Activated CD4-positive, alpha-beta T cell treated with anti-CD3 and anti-CD28 coated beads, Interleukin-2, Interleukin-4, amounts not matched to agents 100 ng/mL and 50 ng/mL, durations not matched to agents 16 hours and 8 hours (primary cell): Measurements from ENCODE around the gene IPMK.
"Not testable (repeated sequence)": the region's sequence is repeated elsewhere in the genome, so short reads cannot be mapped to it uniquely, and the experiment has no call there.

Experiments
- DNase-seq: peaks from one replicate; pipeline ENCODE4 v3.0.0-alpha.2; 2020; ENCODE audit warnings: low spot score

IPMK gene

DNA sequence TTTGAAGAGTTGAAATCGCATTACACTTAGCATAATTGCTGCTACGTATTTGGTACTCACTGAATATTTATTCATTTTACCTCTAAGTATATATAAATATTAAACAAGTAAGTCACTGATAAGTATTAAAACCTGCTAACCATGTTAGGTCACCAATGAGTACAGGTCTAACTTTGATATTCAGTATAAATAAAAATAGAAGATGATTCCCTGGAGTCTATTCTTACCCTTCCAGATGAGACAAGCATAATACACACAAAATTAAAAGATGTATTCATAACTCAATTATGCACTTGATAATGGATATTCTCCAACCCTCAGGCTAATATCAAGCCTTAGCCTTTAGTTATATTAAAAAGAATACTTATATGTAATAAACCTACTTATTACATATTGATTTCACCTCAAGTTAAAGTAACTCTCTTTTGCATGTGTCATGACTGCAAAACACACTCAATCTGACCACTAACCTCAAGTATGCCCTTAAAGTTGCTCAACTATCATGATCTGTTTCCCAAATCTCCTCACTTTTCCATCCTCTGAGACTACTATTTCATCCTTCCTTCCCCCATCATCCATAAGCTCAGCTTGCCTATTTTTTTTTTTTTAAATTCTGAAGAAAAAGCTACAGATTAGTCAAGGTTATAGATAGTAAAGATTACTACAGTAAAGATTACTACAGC is 46.8 kb downstream of the IPMK start:
- DNase-seq: no peak

- no peak for DNase-seq
Observed at GRCh38 chr10:58219875-58220274, 47.8 kb downstream of the IPMK start.

- no peak for DNase-seq
Observed at GRCh38 chr10:58217612-58218011, 50.1 kb downstream of the IPMK start.

DNA sequence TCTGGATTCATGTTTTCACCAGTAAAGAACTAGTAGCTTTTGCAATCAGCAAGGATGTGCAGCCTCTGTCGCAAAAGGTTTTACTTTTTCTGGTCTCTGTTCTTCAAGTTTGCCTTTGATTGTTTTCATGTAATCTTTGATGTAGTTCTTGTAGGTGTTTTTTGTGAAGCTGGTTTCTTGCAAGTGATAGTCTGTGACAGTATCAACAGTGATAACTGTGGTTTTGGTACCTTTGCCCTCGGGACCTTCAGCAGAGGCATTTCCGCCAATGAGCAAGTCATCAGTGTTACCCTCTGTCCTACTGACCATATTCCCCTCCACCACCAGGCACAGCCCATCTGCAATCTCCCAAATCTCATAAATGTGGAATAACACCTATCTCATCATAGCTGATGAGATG is 55.1 kb downstream of the IPMK start:
- no peak for DNase-seq

GRCh38 chr10:58210160-58210559 is 57.5 kb downstream of the IPMK start:
- no peak for DNase-seq

GRCh38 chr10:58209669-58210068 is 58.0 kb downstream of the IPMK start:
- DNase-seq: no peak

DNA sequence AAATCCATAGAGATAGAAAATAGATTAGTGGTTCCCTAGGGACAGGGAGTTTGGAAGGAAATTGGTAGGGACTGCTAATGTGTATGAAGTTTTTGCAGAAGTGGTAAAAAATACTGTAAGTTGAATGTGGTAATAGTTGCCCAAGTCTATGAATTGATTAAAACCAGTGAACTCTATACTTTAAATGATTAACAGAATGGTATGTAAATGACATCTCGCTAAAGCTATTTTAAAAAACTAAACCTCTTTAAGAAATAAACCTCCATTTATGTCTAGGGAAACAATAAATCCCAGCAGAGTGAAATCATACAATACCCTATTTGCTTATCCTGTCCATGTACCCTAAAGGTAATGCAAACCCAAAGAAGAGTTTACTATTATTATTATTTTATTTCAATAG is 61.4 kb downstream of the IPMK start:
- no peak for DNase-seq

- no peak for DNase-seq
Observed at GRCh38 chr10:58201704-58202103, 66.0 kb downstream of the IPMK start.

GRCh38 chr10:58189269-58189668 is 78.4 kb downstream of the IPMK start:
- DNase-seq: no peak

GRCh38 chr10:58184120-58184670 is 83.5 kb downstream of the IPMK start:
- no peak for DNase-seq

- DNase-seq: no peak
Observed at GRCh38 chr10:58180666-58181065, 87.0 kb downstream of the IPMK start.

- no peak for DNase-seq
Observed at GRCh38 chr10:58179238-58179637, 88.5 kb downstream of the IPMK start.

GRCh38 chr10:58178811-58179210 is 88.9 kb downstream of the IPMK start:
- DNase-seq: no peak

- no peak for DNase-seq
Observed at GRCh38 chr10:58177362-58177947, 90.2 kb downstream of the IPMK start.

DNA sequence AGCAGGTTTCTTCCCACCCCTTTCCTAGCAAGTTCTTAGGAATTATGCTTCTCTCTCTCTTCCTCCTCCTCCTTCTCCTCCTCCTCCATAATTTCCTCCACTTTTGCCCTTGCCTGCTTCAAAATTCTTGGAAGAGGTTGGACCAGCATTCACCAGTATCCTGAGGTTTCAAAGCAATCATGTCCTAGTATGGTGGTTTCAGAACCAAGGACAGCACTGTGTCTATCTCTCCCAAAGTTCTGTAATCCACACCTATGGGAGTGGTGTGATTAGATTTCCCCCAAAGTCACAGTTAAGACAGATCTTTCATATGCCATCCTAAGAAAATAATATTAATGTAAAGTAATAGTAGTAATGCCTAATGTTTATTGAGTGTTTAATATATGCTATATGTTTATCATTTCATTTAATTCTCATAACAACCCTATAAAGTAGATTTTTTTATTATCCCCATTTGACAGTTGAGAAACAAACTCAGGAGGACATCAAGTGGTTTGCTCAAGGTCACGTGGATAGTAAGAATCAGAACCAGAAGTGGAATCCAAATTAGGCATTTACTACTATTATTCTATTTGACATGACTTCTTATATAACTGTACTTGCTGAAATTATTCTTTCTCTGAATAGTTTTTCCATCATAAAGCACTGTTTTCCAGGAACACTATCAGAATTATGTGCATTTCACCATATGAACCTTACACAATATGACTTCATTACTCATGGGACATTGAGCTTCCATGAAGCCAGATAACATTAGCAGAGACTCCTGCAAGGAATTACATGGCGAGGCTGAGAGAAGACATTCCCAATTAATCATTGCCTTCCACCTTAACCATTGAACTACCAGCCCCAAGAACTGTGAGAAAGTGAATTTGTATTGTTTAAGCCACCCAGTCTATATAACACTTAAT is 91.4 kb downstream of the IPMK start:
- DNase-seq: no peak

DNA sequence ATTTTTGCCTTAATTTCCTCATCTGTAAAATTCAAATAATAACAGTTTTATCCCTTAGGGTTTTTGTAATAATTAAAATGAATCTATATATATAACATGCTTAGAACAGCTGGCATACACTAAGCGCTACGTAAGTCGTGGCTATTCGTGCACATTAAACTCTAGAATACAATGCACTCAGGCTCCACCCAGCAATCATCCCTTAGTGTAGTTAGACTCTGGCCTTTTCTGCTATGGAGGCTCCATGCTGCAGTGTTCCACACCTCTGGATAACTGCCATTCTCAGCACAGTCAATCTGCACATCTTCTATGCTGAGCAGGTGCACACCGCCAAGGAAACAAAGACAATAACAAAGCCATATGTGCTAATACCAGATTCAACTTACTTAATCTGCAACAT is 92.9 kb downstream of the IPMK start:
- DNase-seq: no peak

DNA sequence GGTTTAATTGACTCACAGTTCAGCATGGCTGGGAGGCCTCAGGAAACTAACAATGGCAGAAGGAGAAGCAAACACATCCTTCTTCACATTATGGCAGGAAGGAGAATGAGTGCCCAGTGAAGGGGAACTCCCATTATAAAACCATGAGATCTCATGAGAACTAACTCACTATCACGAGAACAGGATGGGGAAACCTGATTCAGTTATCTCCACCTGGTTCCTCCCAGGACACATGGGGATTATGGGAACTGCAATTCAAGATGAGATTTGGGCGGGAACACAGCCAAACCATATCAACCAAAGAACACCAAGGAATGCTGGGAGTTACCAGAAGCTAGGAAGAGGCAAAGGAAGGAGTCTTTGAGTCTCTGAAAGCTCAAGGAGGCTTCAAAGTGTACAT is 94.3 kb downstream of the IPMK start:
- DNase-seq: no peak

- no peak for DNase-seq
Observed at GRCh38 chr10:58171146-58171545, 96.5 kb downstream of the IPMK start.

- DNase-seq: no peak
Observed at GRCh38 chr10:58164517-58164916, 103.2 kb downstream of the IPMK start.

GRCh38 chr10:58158806-58159205 is 108.9 kb downstream of the IPMK start:
- DNase-seq: no peak

- DNase-seq: peak; percentile 26
Observed at GRCh38 chr10:58157076-58157766, 110.5 kb downstream of the IPMK start.

- DNase-seq: not testable (repeated sequence)
Observed at GRCh38 chr10:58155941-58156340, 111.8 kb downstream of the IPMK start.
